PC-3 (cell line): ENCODE results near the gene SH3BP4. TPM values are rescaled to one million over a fixed set of nuclear protein-coding genes. Genes with fewer than 3 reads are reported as not detected.

ENCODE experiments used
- ATAC-seq: fragments of 200-7000 bp; cut with Tn5 transposase; 2 replicates; pipeline ENCODE4 v1.9.1; 2020; ENCODE audit warnings: mild to moderate bottlenecking, moderate library complexity
- BruUV-seq: library from RNA; stranded (reverse); fragments of 400-500 nt; replicated peaks from 2 replicates; lab custom pipeline; 2021; lab: Mats Ljungman, UMichigan
- CTCF ChIA-PET: fragments of 300-600 bp; sonication (Branson Sonifier 250); formaldehyde crosslinking; loops from one replicate; lab custom pipeline; 2022; ENCODE audit warnings: antibody characterized with exemption; lab: Charles Lee
- POLR2A ChIA-PET: fragments of 300-600 bp; sonication (Branson Sonifier 250); formaldehyde crosslinking; loops from one replicate; lab custom pipeline; 2022; ENCODE audit warnings: antibody characterized with exemption; ENCODE audit not compliant: unreplicated experiment; lab: Charles Lee
- DNase-seq: peaks from one replicate; pipeline ENCODE4 v3.0.0-alpha.2; 2015
- H2AFZ ChIP-seq: fragments of 300-600 bp; sonication (generic); 2 replicates; pipeline ENCODE4 v1.6.0; 2016; ENCODE audit warnings: antibody characterized with exemption, low read length
- H3F3A ChIP-seq: fragments of 300-600 bp; sonication (generic); one replicate; pipeline ENCODE4 v1.6.0; 2017; ENCODE audit warnings: antibody characterized with exemption, low read length, control low read depth, mild to moderate bottlenecking; ENCODE audit not compliant: unreplicated experiment
- H3K27ac ChIP-seq: fragments of 300-600 bp; sonication (generic); 2 replicates; pipeline ENCODE4 v1.5.1; 2016; ENCODE audit warnings: mild to moderate bottlenecking, low read length
- H3K27me3 ChIP-seq: fragments of 300-600 bp; sonication (generic); 2 replicates; pipeline ENCODE4 v1.6.1; 2016; ENCODE audit warnings: low read length, mixed read lengths
- H3K36me3 ChIP-seq: fragments of 300-600 bp; sonication (generic); 2 replicates; pipeline ENCODE4 v1.6.1; 2016; ENCODE audit warnings: low read depth, mixed run types, low read length, mixed read lengths
- H3K4me1 ChIP-seq: fragments of 300-600 bp; sonication (generic); 2 replicates; pipeline ENCODE4 v1.5.1; 2016; ENCODE audit warnings: low read length; ENCODE audit not compliant: insufficient read depth
- H3K4me2 ChIP-seq: fragments of 300-600 bp; sonication (generic); 2 replicates; pipeline ENCODE4 v1.6.0; 2016; ENCODE audit warnings: low read length
- H3K4me3 ChIP-seq: fragments of 300-600 bp; sonication (generic); 2 replicates; pipeline ENCODE4 v1.5.1; 2016; ENCODE audit warnings: mild to moderate bottlenecking, low read length, mixed read lengths
- H3K79me2 ChIP-seq: fragments of 300-600 bp; sonication (generic); 2 replicates; pipeline ENCODE4 v1.6.1; 2017; ENCODE audit warnings: low read length, mixed read lengths
- H3K9ac ChIP-seq: fragments of 300-600 bp; sonication (generic); 2 replicates; pipeline ENCODE4 v1.6.0; 2016; ENCODE audit warnings: mild to moderate bottlenecking, low read length
- H3K9me2 ChIP-seq: fragments of 300-600 bp; sonication (generic); replicated peaks from 2 replicates; pipeline ENCODE4 v1.6.1; 2016; ENCODE audit warnings: mixed run types, low read length, mixed read lengths
- H3K9me3 ChIP-seq: fragments of 300-600 bp; sonication (generic); 2 replicates; pipeline ENCODE4 v1.6.1; 2016; ENCODE audit warnings: low read length, mixed read lengths
- H4K20me1 ChIP-seq: fragments of 300-600 bp; sonication (generic); 2 replicates; pipeline ENCODE4 v1.6.1; 2016; ENCODE audit warnings: low read length, mixed read lengths
- EZH2 ChIP-seq: fragments of 300-600 bp; sonication (generic); IDR thresholded peaks from one replicate; pipeline ENCODE4 v1.6.1; 2017; ENCODE audit warnings: antibody characterized with exemption, mild to moderate bottlenecking, low read length; ENCODE audit not compliant: unreplicated experiment
- EZH2phosphoT487 ChIP-seq: fragments of 300-600 bp; sonication (generic); IDR thresholded peaks from 2 replicates; pipeline ENCODE4 v1.6.1; 2018; ENCODE audit warnings: mild to moderate bottlenecking, antibody characterized with exemption, low read length, borderline replicate concordance
- intact Hi-C: fragments of 100-400 bp; cut with micrococcal nuclease; formaldehyde crosslinking; loops from 2 replicates; pipeline ENCODE4 v1.9.0; 2023
- total RNA-seq: library from RNA; depleted of rRNA; stranded (reverse); fragments of >200 nt; gene quantifications from 2 replicates; pipeline ENCODE4 v1.2.3, GENCODE V29; 2014
- TF ChIP-seq, protein P1 (sequence below): fragments of 300-600 bp; sonication (generic); conservative IDR thresholded peaks from 2 replicates; pipeline ENCODE4 v1.5.1; 2017; ENCODE audit warnings: antibody characterized with exemption, low read depth, mild to moderate bottlenecking, low read length

SH3BP4 gene
- total RNA-seq, 1 experiment from 2014 or later: 35.2 TPM

DNA sequence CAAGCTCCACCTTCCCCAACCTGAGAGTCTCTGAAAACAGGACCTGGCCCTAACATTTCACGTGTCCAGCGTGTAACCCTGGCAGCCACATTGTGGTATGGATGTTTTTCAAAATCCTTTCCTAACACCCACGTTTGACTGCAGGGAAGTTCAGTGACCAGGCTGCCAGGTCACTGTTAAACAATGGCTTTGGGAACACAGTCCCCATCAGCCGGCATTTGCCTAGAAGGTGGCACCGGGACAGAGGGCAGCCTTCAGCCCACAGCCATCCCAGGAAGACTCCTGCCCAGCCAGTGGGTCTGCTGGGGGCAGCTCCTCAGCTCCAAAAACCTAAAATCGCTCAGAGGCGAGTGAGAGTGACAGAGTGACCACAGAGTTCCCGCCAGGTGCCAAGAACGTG lies 140.2 kb downstream of the SH3BP4 start:
- Histone ChIP-seq H3K4me3 (no peak overlapping the region), H3K4me2 (no peak overlapping the region), H3K4me1 (no peaks in the 10 kb centered on the region), H3K27ac (no peak overlapping the region), H3F3A (no peaks in the 10 kb centered on the region), H3K9ac (no peak overlapping the region), H3K36me3 (no peaks in the 10 kb centered on the region), H3K9me3 (no peaks in the 10 kb centered on the region), H3K27me3 (no peaks in the 10 kb centered on the region), H4K20me1 (no peaks in the 10 kb centered on the region), H3K79me2 (no peaks in the 10 kb centered on the region), H3K9me2 (no peaks in the 10 kb centered on the region), H2AFZ (no peak overlapping the region)
- no TSS peak for BruUV-seq
- DNase-seq: no peak
- intact Hi-C loops: loop anchor here (10.0 kb wide), 1 partner anchor 107 kb away; no protein-coding TSS in a partner anchor
- no peak for ATAC-seq
- CTCF ChIA-PET: no interaction called here
- POLR2A ChIA-PET: no interaction called here
- TF ChIP-seq EZH2: no peak
- TF ChIP-seq EZH2phosphoT487: no peak
- TF ChIP-seq, protein P1, sequence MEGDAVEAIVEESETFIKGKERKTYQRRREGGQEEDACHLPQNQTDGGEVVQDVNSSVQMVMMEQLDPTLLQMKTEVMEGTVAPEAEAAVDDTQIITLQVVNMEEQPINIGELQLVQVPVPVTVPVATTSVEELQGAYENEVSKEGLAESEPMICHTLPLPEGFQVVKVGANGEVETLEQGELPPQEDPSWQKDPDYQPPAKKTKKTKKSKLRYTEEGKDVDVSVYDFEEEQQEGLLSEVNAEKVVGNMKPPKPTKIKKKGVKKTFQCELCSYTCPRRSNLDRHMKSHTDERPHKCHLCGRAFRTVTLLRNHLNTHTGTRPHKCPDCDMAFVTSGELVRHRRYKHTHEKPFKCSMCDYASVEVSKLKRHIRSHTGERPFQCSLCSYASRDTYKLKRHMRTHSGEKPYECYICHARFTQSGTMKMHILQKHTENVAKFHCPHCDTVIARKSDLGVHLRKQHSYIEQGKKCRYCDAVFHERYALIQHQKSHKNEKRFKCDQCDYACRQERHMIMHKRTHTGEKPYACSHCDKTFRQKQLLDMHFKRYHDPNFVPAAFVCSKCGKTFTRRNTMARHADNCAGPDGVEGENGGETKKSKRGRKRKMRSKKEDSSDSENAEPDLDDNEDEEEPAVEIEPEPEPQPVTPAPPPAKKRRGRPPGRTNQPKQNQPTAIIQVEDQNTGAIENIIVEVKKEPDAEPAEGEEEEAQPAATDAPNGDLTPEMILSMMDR: no peak

DNA sequence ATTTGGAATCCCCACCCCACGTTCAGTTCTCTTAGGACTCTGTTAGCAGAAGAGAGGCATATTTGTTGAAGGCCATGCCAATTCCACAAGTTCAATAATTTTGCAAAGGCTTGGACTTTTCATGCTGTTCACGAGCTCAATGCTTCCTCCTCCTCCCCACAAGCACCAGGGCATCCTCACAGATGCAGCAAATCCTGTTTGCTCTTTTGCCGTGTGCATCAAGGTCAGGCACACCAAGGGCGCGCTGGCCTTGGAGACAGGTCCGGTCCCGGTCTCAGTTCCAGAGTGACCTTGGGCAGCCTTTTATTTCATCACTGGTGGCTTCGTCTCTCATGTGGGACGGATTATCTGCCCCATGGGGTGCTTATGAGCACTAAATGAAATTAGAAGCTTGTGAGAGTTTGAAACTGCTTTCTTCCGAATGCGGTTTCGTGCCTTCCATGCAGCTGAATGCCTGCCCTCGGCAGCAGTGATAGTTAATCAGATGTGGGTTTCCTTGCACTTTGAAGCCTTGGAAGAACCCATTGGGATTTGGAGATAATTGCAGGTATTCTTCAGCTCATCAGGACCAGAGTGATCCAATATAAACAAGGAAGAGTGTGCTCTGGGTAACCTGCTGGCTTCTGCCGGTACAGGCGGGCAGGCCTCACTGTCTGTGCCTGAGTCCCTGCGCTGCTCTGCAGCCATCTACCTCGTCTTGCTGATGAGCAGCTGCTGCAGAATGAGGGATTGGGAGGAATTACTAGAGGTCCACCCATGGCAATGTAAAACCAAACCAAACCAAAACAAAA lies 140.8 kb downstream of the SH3BP4 start:
- Histone ChIP-seq H3K27ac (no peak overlapping the region), H3K9ac (no peak overlapping the region), H4K20me1 (no peaks in the 10 kb centered on the region), H2AFZ (no peak overlapping the region), H3K4me1 (peaks cover 6% of the 10 kb centered on the region), H3K27me3 (no peaks in the 10 kb centered on the region), H3K4me2 (no peak overlapping the region), H3K9me3 (no peaks in the 10 kb centered on the region), H3K9me2 (no peaks in the 10 kb centered on the region), H3K79me2 (no peaks in the 10 kb centered on the region), H3K4me3 (no peak overlapping the region), H3F3A (no peaks in the 10 kb centered on the region), H3K36me3 (no peaks in the 10 kb centered on the region)
- no peak for ATAC-seq
- TF ChIP-seq, protein P1: no peak
- TF ChIP-seq EZH2phosphoT487: no peak
- DNase-seq: no peak
- POLR2A ChIA-PET: no interaction called here
- no TSS peak for BruUV-seq
- intact Hi-C loops: loop anchor here (10.0 kb wide), 1 partner anchor 108 kb away; no protein-coding TSS in a partner anchor
- CTCF ChIA-PET: no interaction called here

DNA sequence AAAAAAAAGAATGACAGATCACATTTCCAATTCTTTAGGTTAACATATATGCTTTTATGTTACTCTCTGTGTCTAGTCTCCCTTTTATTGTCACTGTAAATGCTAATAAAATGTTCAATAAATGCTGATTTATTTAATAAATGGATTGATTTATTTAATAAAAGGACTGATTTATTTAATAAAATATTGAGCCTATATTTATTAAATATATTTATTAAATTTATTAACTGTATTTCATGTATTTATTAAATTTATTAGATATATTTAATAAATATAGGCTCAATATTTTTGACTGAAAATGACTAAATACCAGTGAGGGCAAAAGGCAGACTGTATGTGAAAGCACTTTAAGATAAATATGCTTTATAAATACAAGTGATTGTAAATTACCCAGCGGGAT lies 142.6 kb downstream of the SH3BP4 start:
- DNase-seq: no peak
- no peak for ATAC-seq

More for the DNA sequence above, 142.6 kb downstream of the SH3BP4 start:
- H3K4me3 ChIP-seq: no peak overlapping the region
- H2AFZ ChIP-seq: no peak overlapping the region
- no peaks in the 10 kb centered on the region for H3K9me2 ChIP-seq
- no peak overlapping the region for H3K27ac ChIP-seq
- no peaks in the 10 kb centered on the region for H4K20me1 ChIP-seq
- no peak overlapping the region for H3K4me2 ChIP-seq
- ChIA-PET CTCF (no interaction called here), POLR2A (no interaction called here)
- H3F3A ChIP-seq: no peaks in the 10 kb centered on the region
- no TSS peak for BruUV-seq
- peaks cover 24% of the 10 kb centered on the region for H3K4me1 ChIP-seq
- no peaks in the 10 kb centered on the region for H3K9me3 ChIP-seq
- H3K79me2 ChIP-seq: no peaks in the 10 kb centered on the region
- intact Hi-C loops: loop anchor here (10.0 kb wide), 1 partner anchor 110 kb away; no protein-coding TSS in a partner anchor
- H3K27me3 ChIP-seq: no peaks in the 10 kb centered on the region
- H3K36me3 ChIP-seq: no peaks in the 10 kb centered on the region
- H3K9ac ChIP-seq: no peak overlapping the region
- TF ChIP-seq, protein P1: no peak
- no peak for TF ChIP-seq EZH2phosphoT487
- no peak for TF ChIP-seq EZH2
